Measurements from ENCODE around the gene CACNB2.
"Not testable (repeated sequence)": the region's sequence is repeated elsewhere in the genome, so short reads cannot be mapped to it uniquely, and the experiment has no call there.

The CACNB2 gene

GRCh38 chr10:18201877-18202276, 61.7 kb downstream of the CACNB2 start:
- no peak for DNase-seq (ENCODE audit: low read depth in 2 of 2)

- no peak for DNase-seq (ENCODE audit: low read depth in 2 of 2)
These were observed 62.6 kb downstream of the CACNB2 start for GRCh38 chr10:18202680-18203460.

- DNase-seq (ENCODE audit: low read depth in 2 of 2) = no peak
These were observed 63.2 kb downstream of the CACNB2 start for GRCh38 chr10:18203471-18203870.

GRCh38 chr10:18204039-18204835, 64.0 kb downstream of the CACNB2 start:
- no peak for DNase-seq (ENCODE audit: low read depth in 2 of 2)

- no peak for DNase-seq (ENCODE audit: low read depth in 2 of 2)
These were observed 65.0 kb downstream of the CACNB2 start for GRCh38 chr10:18205098-18205834.

GRCh38 chr10:18208186-18208585, 68.0 kb downstream of the CACNB2 start:
- DNase-seq (ENCODE audit: low read depth in 2 of 2) = not testable (repeated sequence)

GRCh38 chr10:18209241-18209640, 69.0 kb downstream of the CACNB2 start:
- no peak for DNase-seq (ENCODE audit: low read depth in 2 of 2)

- DNase-seq (ENCODE audit: low read depth in 2 of 2) = no peak
These were observed 70.5 kb downstream of the CACNB2 start for GRCh38 chr10:18210711-18211110.

- DNase-seq (ENCODE audit: low read depth in 2 of 2) = no peak
These were observed 71.6 kb downstream of the CACNB2 start for GRCh38 chr10:18211862-18212261.

- DNase-seq (ENCODE audit: low read depth in 2 of 2) = no peak
These were observed 73.0 kb downstream of the CACNB2 start for GRCh38 chr10:18213271-18213670.

- no peak for DNase-seq (ENCODE audit: low read depth in 2 of 2)
These were observed 74.7 kb downstream of the CACNB2 start for GRCh38 chr10:18214691-18215563.

- no peak for DNase-seq (ENCODE audit: low read depth in 2 of 2)
These were observed 76.3 kb downstream of the CACNB2 start for GRCh38 chr10:18216482-18216881.

GRCh38 chr10:18217577-18217976, 77.4 kb downstream of the CACNB2 start:
- no peak for DNase-seq (ENCODE audit: low read depth in 2 of 2)

- no peak for DNase-seq (ENCODE audit: low read depth in 2 of 2)
These were observed 78.9 kb downstream of the CACNB2 start for GRCh38 chr10:18219146-18219545.

GRCh38 chr10:18221123-18221522, 80.9 kb downstream of the CACNB2 start:
- DNase-seq (ENCODE audit: low read depth in 2 of 2) = no peak

GRCh38 chr10:18221882-18222281, 81.7 kb downstream of the CACNB2 start:
- DNase-seq (ENCODE audit: low read depth in 2 of 2) = no peak

GRCh38 chr10:18222866-18223265, 82.6 kb downstream of the CACNB2 start:
- no peak for DNase-seq (ENCODE audit: low read depth in 2 of 2)

- no peak for DNase-seq (ENCODE audit: low read depth in 2 of 2)
These were observed 83.7 kb downstream of the CACNB2 start for GRCh38 chr10:18223898-18224297.

GRCh38 chr10:18224626-18225445, 84.6 kb downstream of the CACNB2 start:
- no peak for DNase-seq (ENCODE audit: low read depth in 2 of 2)

GRCh38 chr10:18226336-18226735, 86.1 kb downstream of the CACNB2 start:
- DNase-seq (ENCODE audit: low read depth in 2 of 2) = no peak

- DNase-seq (ENCODE audit: low read depth in 2 of 2) = no peak
These were observed 89.6 kb downstream of the CACNB2 start for GRCh38 chr10:18229826-18230225.
